ENCODE data around the gene CHP2. TPM values are rescaled to one million over a fixed set of nuclear protein-coding genes. Genes with fewer than 3 reads are reported as not detected.
A peak's percentile ranks its signal among the peaks of the same experiment; 100 is the strongest.

The CHP2 gene
- total RNA-seq, 1 donor from 2014 or later, result 0.17 TPM

- peak; percentile 27 for DNase-seq (ENCODE audit: extremely low spot score, unreplicated experiment)
- H3K4me1 Mint-ChIP-seq (ENCODE audit: unreplicated experiment), result no peaks in the 10 kb centered on the region
- no peaks in the 10 kb centered on the region for H3K36me3 Mint-ChIP-seq
- TF ChIP-seq, protein P1, sequence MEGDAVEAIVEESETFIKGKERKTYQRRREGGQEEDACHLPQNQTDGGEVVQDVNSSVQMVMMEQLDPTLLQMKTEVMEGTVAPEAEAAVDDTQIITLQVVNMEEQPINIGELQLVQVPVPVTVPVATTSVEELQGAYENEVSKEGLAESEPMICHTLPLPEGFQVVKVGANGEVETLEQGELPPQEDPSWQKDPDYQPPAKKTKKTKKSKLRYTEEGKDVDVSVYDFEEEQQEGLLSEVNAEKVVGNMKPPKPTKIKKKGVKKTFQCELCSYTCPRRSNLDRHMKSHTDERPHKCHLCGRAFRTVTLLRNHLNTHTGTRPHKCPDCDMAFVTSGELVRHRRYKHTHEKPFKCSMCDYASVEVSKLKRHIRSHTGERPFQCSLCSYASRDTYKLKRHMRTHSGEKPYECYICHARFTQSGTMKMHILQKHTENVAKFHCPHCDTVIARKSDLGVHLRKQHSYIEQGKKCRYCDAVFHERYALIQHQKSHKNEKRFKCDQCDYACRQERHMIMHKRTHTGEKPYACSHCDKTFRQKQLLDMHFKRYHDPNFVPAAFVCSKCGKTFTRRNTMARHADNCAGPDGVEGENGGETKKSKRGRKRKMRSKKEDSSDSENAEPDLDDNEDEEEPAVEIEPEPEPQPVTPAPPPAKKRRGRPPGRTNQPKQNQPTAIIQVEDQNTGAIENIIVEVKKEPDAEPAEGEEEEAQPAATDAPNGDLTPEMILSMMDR (conservative IDR thresholded peaks at IDR 0.05), result no peak
- no peak overlapping the region for H3K4me3 Mint-ChIP-seq
- peaks cover 64% of the 10 kb centered on the region for H3K27me3 Mint-ChIP-seq
- H3K9me3 Mint-ChIP-seq, result no peaks in the 10 kb centered on the region
- no peak overlapping the region for H3K27ac Mint-ChIP-seq
Observed at GRCh38 chr16:23753908-23754593, 775 bp upstream of the CHP2 start.

GRCh38 chr16:23755484-23755809 is 621 bp downstream of the CHP2 start:
- no peak overlapping the region for H3K4me3 Mint-ChIP-seq
- TF ChIP-seq, protein P1 (conservative IDR thresholded peaks at IDR 0.05), result no peak
- peaks cover 68% of the 10 kb centered on the region for H3K27me3 Mint-ChIP-seq
- no peak overlapping the region for H3K27ac Mint-ChIP-seq
- no peaks in the 10 kb centered on the region for H3K9me3 Mint-ChIP-seq
- no peaks in the 10 kb centered on the region for H3K4me1 Mint-ChIP-seq (ENCODE audit: unreplicated experiment)
- no peak for DNase-seq (ENCODE audit: extremely low spot score, unreplicated experiment)
- no peaks in the 10 kb centered on the region for H3K36me3 Mint-ChIP-seq

DNA sequence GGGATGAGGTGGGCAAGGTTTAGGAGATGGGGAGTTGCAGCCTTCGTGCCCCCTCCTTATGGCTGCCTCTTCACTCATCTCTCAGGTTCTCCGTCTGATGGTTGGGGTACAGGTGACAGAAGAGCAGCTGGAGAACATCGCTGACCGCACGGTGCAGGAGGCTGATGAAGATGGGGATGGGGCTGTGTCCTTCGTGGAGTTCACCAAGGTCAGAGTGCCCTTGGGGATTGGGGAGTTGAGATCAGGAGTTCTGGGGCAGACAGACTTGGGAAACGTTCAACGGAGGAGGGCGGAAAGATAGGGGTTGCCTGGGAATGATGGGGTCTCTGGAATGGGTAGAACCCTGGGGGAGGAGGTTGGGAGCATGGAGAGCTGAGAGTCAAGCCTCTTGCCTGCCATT is 2.3 kb downstream of the CHP2 start:
- peak; percentile 32 for DNase-seq (ENCODE audit: extremely low spot score, unreplicated experiment)
- Mint-ChIP-seq H3K36me3 (no peaks in the 10 kb centered on the region), H3K4me3 (no peak overlapping the region)

GRCh38 chr16:23757937-23758619 is 3.3 kb downstream of the CHP2 start:
- Mint-ChIP-seq H3K36me3 (no peaks in the 10 kb centered on the region), H3K4me1 (ENCODE audit: unreplicated experiment) (no peaks in the 10 kb centered on the region), H3K27ac (no peak overlapping the region), H3K27me3 (peaks cover 55% of the 10 kb centered on the region), H3K9me3 (no peaks in the 10 kb centered on the region), H3K4me3 (no peak overlapping the region)
- TF ChIP-seq, protein P1 (conservative IDR thresholded peaks at IDR 0.05), result no peak
- DNase-seq (ENCODE audit: extremely low spot score, unreplicated experiment), result no peak

More for the DNA sequence above, 2.3 kb downstream of the CHP2 start:
- TF ChIP-seq, protein P1 (conservative IDR thresholded peaks at IDR 0.05), result no peak
- Mint-ChIP-seq H3K4me1 (ENCODE audit: unreplicated experiment) (no peaks in the 10 kb centered on the region), H3K27ac (no peak overlapping the region), H3K9me3 (no peaks in the 10 kb centered on the region), H3K27me3 (peaks cover 64% of the 10 kb centered on the region)

GRCh38 chr16:23765933-23766332 is 11.1 kb downstream of the CHP2 start:
- Mint-ChIP-seq H3K4me3 (no peak overlapping the region), H3K27ac (no peak overlapping the region), H3K27me3 (no peaks in the 10 kb centered on the region), H3K4me1 (ENCODE audit: unreplicated experiment) (no peaks in the 10 kb centered on the region), H3K36me3 (no peaks in the 10 kb centered on the region), H3K9me3 (no peaks in the 10 kb centered on the region)
- DNase-seq (ENCODE audit: extremely low spot score, unreplicated experiment), result no peak
- TF ChIP-seq, protein P1 (conservative IDR thresholded peaks at IDR 0.05), result no peak

Data from type B pancreatic cell (in vitro differentiated cells).